HG02970 (cell line): ENCODE data around the gene CARD18.
"Not testable (repeated sequence)": the region's sequence is repeated elsewhere in the genome, so short reads cannot be mapped to it uniquely, and the experiment has no call there.

Experiments used
- ATAC-seq: cut with Tn5 transposase; IDR thresholded peaks from one replicate; pipeline ENCODE4 v1.9.1; 2021; ENCODE audit warnings: mild to moderate bottlenecking, moderate library complexity, moderate number of reproducible peaks; ENCODE audit not compliant: unreplicated experiment, low FRiP score

The CARD18 gene

DNA sequence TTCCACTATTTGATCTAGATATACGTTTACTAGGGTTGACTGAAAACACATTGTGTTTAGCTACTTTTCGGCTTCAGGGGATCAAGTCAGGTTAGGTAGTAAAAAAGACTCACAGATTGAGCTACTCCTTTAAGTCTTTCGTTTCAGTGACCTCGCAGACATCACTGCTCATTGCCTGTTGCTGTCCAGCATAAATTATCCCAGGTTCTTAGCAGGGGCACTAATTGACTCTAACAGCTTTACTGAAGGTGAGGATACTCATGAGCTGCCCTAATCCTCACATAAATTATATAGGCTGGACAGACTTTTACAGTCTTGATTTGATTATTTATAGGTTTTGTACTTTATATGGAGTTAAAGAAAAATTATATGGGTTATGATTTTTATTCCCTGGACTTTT lies 3.7 kb downstream of the CARD18 start:
- ATAC-seq: no peak

DNA sequence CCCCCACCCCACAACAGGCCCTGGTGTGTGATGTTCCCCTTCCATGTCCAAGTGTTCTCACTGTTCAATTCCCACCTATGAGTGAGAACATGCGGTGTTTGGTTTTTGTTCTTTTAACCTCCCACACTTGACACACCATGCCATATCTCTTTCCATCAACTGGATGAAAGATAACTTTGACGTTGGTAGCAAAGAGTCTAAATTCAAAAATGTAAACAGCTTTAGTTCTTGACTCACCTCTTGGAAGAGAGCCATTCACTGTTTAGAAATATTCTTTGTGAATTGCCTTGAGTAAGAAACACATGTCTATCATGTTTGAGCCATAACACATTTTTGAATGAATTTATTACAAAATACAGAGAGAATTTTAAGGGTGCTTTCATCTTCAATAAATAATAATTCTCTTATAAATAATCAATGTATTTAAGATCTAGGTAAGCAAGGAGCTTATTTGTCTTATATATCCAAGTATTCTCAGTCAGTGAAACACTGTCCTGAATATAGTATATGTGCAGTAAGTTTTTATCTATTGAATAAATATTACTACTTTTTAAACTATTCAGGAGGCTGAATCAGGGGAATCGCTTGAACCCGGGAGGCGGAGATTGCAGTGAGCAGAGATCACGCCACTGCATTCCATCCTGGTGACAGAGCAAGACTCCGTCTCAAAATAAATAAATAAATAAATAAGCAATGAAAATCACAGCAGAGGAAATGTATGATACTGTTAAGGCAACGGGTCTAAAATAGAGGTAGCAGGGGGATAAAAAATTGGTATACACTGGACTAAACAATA lies 6.7 kb downstream of the CARD18 start:
- no peak for ATAC-seq

DNA sequence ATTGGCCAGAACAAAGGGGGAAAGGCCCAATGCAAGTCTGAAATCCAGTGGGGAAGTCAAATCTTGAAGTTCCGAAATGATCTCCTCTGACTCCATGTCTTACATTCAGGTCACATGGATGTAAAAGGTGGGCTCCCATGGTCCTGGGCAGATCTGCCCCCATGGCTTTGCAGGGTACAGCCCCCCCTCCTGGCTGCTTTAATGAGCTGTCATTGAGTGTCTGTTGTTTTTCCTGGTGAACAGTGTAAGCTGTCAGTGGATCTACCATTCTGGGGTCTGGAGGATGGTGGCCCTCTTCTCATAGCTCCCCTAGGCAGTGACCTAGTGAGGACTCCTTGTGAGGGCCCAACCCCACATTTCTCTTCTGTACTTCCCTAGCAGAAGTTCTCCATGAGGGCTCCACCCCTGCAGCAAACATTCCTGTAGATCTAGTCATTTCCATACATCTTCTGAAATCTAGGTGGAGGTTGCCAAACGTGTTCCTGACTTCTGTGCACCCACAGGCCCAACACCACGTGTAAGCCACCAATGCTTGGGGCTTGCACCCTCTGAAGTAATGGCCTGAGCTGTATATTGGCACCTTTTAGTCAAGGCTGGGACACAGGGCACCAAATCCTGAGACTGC lies 9.3 kb downstream of the CARD18 start:
- no peak for ATAC-seq

DNA sequence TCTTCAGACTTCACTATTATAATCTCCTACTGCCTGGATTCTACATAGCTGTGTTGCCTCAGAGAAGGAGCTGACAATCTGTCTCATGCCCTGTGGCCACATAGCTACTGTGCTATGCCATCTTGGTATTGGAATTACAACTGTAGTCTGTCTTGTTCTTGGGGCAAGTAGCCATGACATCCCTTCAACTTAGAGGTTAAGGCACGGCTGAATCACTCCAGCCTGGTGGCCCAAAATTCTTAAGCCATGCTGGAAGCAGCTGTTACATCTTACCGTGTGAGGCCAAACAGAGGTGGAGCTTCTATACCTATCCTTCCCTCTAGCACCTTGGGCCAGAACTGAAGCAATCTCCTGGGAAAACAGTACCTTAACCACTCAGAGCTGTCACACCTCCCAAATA lies 14.8 kb downstream of the CARD18 start:
- no peak for ATAC-seq

DNA sequence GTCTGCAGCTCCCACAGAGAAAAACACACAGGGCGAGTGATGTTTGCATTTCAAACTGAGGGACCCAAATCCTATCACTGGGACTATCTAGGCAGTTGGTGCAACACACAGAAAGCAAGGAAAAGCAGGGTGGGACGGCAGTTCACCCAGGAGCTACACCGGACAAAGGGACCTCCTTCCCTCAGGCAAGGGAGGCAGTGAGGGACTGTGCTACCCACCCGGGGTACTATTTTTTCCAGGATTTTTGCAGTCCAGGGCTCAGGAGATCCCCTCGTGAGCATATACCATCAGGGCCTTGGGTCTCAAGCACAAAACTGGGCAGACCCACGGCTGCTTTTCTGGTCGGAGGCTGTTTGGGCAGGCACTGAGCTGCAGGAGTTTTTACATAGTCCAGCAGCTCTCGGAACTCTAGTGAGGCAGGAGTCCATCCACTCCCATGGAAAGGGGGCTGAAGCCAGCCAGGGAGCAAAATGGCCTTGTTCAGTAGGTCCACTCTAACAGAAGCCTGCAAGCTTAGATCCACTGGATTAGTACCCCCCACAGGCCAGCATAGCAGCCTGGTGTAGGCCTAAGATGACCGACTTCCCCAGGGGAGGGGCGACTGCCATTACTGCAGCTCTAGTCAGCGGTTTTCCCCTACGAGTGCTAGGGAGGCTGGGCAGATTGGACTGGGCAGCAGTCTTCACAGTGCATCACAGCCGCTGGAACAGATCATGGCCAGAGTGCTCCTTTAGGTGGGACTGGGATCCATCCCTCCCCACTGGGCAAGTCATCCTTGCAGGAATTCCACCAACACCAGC lies 28.2 kb downstream of the CARD18 start:
- no peak for ATAC-seq

DNA sequence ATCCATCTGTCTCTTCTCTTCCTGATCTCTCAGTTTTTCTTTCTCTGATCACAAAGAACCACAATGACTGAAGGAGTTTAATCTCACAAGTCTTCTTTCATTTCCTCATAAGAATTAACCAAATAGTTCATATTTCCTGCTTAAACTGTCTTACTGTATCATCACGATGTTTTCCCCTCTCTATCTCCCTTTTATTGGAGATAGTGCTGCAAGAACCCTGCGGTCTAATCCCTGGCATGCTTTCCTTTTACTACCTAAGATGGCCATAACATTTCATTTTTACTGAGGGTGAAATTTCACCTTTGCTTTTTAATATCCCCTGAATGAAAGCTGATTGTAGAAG lies 28.9 kb downstream of the CARD18 start:
- ATAC-seq: no peak

DNA sequence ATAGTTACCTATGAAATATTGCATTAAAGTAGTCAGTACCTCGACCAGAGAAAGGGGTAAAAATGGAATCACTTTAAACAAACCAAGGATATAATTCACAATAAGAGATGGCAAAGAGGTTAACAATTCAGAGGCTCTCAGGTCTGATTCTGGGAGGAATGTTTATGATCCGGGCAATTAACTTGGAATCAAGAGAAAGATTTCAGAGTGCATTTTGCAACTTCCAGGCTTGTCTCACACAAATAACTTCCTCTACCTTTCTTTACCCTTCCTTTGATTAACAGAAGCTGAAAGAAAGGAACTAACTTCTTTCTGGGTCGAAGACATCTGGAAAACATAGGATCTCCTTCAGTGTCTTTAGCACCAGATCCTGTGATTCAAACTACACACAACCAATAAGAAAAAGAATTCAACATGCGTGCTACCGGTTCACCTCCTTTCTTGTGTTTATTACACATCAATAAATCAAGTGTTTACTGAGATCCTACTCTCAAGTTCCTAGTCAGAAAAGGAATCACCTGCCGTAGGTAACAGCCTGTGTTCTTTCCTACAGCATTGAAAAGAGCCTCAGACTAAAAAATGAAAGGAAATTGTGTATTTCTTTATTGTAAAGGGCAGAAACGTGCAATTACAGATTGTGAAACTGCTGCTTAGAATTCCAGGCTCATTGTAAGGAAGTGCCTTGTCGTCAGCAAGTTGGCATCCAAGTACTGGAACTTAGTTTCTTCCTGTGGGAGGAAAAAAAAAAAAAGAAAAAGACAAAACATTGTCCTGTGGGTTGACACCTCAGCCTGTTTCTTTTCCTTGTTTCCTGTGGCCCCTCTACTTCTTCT lies 29.5 kb downstream of the CARD18 start:
- ATAC-seq: no peak

DNA sequence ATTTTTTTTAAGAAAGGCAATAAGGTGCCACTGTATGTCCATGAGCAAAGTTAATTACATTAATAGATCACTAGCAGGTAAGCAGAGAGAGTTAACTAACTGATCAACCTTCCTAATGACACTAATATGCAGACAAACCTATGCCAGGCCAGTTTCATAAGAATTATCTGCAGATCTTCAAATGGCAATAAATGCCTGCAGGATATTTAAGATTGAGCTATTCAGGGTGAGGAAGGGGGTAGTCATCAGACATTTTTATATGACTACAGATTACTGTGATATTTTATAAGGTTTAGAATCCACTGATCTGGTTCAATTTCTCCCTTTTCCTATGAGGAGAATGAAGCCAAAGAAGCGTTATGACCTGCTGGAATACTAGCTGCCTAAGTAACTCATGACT lies 30.2 kb downstream of the CARD18 start:
- no peak for ATAC-seq

DNA sequence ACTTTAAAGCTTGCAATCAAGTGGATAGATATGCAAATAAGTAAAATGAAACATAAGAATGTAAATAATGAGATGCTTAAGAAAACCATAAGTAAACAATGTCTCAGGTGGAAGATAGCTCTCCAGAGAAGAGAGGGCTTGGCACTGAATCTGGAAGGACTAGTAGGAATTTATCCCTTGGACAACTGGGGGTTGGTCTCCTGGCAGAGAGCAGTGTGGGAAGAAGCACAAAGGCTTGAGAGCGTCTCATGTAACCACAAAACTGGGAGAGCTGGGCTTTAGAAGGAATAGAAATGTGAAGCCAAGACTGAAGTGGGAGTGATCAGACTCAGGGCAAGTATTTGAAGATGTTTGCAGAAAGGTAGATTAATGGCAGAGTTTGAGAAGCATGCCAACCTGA lies 31.3 kb downstream of the CARD18 start:
- ATAC-seq: no peak

DNA sequence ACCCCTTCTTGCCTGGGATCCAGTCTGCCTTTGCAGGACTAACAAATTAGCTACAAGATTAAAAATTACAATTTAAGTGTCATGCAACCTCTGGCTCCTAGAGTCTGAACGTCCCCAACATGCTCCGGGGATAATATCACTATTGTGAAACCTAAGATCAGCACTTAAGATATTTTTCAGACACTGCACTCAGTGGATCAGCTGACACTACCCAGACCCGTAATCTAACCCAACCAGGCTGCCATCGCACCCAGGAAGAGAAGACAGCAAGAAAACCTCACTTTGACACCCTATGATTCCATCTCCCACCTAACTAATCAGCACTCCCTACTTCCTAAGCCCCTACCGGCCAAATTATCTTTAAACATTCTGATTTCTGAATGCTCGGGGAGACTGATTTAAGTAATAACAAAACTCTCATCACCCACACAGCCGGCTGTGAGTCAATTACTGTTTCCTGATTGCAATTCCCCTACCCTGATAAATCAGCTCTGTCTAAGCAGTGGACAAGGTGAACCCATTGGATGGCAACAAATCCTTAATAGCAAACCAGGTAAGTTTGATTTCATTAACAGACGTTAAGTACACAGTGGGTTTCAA lies 32.2 kb downstream of the CARD18 start:
- not testable (repeated sequence) for ATAC-seq

DNA sequence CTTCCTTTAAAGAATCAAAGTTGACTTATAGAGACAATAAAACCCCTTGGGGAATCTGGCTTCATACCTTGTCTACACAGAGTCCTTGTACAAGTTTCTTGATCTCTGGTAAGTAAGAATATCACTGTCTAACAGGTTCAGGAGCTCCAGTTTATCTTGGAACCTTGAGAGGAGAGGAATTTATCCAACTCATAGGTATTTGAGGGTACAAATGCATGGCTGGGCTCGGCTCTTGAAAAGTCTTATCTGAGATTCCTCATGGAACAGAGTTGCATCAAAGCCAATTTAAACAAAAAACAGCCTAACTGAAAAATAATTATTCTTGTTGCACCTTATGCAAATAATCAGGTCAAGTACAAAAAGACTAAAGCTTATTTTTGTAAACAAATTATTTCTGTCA lies 33.4 kb downstream of the CARD18 start:
- no peak for ATAC-seq

DNA sequence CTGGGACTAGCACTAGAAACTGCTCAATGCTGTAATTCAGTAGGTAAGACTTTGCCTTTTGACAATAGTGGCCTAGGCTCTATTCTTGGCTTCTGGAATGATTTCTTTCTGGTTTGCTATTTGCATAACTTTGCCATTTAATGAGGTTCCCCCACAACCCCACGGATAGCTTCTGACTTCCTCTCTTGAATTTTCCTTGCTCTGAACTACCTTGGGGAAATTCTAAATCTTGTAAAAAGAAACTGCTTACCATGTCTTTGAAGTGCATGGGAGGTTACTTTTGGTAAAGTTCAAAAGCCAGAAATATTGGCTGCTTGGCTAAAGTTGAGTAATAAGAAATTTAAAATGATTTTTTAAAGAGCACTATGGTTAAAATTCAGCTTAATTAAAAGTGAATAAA lies 35.3 kb downstream of the CARD18 start:
- ATAC-seq: no peak

DNA sequence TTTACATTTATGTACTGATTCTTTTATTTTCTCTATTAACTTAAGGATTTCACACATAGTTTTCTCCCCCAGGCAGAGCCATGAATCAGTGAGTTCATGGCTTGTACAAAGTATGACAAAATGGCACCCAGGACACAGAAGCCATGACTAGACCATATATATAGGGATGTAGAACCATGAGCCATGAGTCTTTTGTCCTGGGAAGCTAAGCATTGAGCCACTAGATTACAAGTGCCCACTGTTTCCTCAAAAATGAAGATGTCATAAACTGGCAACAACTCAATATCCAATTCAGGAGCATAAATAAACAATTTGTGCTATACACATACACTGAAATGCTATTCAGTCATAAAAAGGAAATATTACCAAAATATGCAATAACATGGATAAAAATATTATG lies 36.2 kb downstream of the CARD18 start:
- no peak for ATAC-seq

DNA sequence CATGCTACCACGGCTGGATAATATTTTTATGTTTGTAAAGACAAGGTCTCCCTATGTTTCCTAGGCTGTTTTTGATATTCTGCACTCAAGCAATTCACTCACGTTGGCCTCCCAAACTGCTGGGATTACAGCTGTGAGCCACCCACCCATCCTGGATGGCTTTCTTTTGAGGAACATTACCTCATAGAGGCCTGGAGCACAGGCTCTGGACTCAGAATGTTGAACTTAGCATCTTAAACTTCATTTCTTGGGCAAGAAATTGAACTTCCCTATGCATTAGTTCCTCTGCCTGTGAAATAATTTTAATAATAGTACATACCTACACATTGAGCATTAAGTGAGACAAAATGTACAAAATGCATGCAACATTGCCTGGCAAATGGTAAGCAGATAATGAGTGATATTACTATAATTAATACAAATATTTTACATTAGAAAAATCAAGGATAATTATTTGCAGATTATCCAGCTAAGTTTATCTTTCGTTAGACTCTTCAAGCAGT lies 37.4 kb downstream of the CARD18 start:
- not testable (repeated sequence) for ATAC-seq

DNA sequence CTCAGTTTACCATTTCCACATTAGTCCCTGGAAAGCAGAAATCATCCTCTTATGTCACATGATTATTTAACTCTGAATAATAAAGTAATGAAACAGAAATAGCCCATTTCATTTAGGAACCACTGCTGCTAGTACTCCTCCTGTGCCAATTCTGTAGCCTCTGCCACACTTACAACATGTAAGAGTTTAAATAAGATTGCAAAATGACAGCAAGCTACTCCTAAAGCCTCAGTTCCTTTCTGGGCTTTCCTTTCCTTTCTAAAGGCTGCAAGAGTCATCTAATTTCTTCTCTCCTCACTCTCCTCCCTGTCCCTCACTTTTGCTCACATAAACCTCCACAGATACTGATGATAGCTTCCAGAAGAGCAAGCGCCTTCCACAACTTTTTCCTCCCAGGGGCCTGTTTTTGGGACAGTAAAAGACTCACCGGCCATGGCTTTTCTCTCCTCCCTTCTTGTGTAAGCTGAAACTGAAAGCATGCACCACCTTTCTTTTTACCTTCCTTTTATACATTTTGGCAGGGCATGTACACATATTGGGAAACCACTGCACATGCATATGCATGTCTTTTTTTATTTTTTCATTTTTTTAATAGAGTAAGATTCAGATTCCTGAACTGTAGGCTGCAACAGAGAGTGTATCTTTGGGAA lies 38.5 kb downstream of the CARD18 start:
- no peak for ATAC-seq

DNA sequence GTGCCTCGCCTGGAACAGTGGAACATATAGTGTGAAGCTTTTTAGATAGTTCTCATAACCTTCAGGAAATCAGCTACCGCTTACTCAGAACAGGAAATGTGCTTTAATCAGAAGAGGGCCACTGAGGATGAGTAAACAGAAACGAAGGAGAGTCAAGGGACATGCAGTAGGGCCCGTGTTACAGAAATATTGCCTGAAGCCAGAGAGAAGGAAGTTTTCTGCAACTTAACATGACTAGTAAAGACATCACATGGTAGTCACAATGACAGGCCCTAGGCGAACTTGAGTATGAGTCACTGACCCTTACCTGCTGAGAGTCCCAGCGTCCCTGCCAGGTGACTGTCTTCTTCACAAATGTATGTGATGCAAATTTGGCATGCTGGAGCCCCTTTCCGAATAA lies 39.4 kb downstream of the CARD18 start:
- ATAC-seq: no peak

DNA sequence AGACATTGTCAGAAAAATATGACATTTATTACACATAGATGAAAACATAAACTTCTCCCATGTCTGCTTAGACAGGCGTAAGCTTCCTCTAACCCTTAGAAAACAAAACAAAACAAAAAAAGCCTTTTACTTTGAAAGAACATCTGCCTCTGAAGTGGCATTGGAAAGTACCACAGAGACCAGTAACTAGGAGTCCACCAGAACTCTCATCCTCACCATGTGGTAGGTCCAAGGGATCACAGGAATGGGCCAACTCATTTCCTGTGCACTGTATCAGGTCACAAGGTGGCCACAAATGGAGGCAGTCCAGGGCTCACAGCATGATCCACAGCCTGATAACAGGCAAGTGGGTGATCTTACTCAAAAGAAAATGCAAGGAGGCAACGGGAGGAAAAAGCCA lies 40.0 kb downstream of the CARD18 start:
- not testable (repeated sequence) for ATAC-seq

DNA sequence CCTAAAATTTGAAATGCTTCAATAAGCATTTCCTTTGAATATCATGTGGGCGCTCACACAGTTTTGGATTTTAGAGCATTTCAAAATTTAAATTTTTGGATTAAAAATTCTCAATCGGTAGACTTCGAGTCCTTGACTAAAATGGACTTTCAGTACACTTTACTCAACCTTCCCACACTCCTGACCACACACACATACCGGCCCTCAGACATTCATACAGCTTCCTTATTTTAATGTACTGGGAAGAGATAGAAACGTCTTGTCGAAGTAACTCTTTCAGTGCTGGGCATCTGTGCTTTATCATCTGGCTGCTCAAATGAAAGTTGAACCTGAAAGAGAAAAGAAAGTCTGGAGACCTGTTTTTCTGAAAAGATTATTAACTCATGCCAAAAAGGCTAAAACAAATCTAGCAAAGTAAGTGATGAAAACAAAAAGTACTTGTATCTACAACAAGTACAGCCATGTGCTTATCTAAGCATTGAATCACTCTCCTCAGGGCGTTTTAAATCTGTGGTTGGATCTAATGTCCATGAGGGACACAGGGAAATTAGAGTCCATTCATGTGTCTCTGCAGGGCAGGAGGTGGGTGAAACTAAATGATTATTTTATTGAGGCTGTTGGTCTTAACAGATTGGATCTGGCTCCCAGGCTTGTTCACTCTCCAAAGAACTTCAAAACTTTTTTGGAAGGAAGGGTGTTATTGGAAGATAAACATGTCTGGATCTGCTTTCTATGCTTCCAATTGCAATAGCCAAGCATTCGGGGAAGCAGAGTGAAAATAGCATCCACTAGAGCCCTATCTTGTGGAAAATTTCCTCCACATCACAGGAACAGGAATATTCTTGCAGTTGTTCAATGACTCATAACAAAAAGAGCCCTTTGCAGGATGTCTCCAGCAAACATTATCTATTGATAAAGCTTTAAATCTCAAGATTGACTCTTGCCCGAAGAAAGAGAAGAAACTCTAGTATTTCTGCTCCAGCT lies 47.0 kb downstream of the CARD18 start:
- no peak for ATAC-seq
